Measurements from ENCODE around the gene DCBLD1.
"Not testable (repeated sequence)": the region's sequence is repeated elsewhere in the genome, so short reads cannot be mapped to it uniquely, and the experiment has no call there.

Gene DCBLD1

DNA sequence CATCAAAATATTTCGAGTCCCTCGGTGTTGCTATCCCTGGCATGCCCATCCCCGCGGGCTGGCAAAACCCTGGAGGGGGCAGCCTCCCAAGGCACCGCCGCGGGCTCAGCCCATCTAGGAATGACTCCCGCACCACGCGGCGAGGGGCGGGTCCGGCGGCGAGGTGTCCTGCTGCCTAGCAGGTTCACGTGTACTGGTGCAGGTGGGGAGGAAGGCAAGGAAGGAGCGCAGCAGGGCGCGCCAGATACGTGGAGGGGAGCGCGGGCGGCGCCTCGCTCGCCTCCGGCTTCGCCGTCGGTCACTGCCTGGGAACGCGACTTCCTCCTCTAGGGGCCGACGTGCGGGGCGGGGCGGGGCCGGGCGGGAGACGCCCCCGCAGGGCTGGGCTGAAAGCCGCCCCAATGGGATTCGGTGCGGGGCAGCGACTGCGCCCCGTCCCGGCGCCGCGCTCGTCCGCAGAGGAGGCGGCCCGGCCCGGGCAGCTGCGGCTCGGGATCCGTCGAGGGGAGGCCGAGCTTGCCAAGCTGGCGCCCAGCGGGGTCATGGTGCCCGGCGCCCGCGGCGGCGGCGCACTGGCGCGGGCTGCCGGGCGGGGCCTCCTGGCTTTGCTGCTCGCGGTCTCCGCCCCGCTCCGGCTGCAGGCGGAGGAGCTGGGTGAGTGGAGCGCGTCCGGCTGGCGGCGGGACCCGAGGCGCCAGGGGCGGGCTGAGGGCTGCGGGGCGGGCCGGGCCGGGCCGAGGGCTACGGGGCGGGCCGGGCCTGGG lies at the start of gene DCBLD1:
Gene DCBLD1 (plus strand): TSS at position 435 of the 764 bp plus-strand sequence. CDS start 108 bp downstream, at position 543.
- no peak for FAIRE-seq

DNA sequence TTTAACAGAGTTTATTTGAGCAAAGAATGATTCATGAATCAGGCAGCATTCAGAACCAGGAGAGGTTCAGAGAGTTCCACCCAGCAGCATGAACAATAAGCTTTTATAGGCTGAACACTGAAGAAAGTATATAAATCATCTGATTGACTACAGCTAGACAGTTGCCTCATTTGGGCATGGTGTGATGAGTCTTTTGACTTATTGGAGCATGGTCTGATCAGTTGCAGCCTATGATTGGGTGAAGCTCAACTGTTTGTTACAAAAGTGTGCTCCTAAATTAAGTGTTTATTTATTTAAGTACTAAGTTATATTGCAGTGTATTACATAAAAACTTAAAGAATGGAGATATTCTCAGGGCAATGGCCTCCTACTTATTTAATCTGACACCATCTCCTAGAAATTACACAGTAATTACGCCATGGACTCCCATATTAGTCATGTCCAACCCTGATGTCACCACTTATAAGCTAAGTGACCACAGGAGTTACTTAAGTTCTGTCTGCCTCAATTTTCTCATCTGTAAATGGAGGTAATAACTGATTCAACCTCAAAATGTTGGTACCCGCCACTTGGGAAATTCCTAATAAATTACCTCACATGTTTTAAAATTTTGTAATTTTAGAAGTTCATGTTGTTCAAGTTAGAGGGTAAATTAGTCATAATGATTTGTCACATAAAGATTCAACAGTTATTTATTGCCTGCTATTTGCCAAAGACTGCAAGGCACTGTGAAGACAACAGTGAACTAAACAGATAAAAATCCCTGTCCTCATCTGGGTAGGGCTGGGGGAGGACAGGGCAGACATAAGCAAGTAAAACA lies 41.6 kb upstream of the DCBLD1 start:
- FAIRE-seq = peak; percentile 18

DNA sequence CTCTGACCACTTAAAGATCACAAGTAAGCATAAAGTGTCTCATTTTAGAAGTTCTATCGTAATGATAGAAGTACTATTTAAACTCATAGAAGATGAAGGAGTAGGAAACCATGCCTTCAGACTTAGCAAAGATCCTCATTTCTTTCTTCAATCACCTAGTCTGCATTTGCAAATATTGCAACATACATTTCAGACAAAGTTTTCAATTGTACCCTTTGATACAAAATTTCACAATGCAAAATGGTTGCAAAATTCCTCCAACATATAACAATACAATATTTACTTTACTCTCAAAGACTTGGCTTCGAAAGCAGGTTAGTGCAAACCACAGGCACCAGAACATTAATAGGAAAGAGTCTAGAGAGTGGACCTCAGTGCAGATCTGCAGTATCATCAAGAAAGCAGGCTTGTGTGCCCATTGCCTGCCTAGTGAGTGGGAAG lies 40.6 kb upstream of the DCBLD1 start:
- FAIRE-seq = no peak

DNA sequence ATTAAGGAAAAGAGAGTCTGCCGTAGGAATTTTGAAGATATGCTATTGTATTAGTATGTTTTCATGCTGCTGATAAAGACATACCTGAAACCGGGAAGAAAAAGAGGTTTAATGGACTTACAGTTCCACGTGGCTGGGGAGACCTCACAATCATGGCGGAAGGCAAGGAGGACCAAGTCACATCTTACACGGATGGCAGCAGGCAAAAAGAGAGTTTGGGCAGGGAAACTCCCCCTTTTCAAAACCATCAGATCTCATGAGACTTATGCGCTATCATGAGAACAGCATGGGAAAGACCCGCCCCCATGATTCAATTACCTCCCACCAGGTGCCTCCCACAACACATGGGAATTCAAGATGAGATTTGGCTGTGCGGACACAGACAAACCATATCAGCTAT lies 40.2 kb upstream of the DCBLD1 start:
- not testable (repeated sequence) for FAIRE-seq

DNA sequence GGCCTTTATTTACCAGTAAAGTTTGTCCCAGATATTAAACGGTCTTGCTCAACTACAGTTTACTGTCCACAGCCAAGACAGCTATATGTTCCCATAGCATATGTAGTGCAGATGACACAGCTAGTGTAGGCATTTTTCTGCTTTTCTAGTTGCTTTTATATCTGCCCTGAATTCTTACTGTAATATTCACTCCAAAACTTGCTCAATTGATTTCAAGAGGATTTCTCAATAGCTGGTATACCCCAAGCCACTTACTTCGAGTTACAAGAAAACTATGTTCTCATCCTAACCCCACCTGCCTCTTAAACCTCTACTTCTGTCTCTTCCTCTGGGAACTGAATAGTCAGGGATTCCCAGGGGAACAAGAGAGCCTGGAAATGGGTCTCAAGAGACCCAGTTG lies 37.9 kb upstream of the DCBLD1 start:
- FAIRE-seq = no peak

DNA sequence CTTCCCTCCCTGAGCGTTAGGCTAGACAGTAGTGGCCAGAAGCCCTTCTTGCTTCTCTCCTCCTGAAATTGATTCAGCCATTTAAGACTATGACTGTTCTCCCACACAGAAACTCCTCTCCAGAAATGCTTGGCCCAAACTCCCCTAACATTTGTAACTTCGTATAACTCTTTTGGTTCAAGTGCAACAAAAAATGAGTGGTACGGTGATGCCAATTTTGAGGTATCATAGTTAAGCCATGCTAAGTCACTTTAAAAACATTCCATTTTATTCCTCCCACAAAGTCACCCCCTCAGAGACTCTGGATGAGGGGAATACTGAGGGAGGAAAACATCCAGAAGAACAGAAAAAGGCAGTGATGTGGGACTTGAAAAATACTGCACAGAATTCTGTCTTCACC lies 35.6 kb upstream of the DCBLD1 start:
- FAIRE-seq = no peak

DNA sequence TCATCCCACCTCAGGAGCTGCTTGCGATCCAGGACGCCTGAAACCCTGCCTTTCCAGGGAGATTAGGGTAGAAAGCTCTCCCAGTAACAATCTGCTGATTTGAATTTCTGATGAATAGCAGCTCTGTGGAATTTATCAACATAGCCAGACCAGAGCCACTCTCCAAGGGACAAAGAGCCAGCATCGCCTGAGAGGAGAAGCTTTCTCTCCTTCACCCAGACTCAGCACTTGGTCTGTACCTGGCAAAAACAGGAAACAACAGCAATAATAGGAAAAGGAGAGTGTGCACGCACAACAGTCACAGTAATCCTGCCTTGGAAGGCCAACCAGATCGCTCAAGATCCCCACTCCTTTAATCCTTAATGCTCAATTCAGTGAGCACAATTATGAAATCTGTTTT lies 34.5 kb upstream of the DCBLD1 start:
- FAIRE-seq = no peak

DNA sequence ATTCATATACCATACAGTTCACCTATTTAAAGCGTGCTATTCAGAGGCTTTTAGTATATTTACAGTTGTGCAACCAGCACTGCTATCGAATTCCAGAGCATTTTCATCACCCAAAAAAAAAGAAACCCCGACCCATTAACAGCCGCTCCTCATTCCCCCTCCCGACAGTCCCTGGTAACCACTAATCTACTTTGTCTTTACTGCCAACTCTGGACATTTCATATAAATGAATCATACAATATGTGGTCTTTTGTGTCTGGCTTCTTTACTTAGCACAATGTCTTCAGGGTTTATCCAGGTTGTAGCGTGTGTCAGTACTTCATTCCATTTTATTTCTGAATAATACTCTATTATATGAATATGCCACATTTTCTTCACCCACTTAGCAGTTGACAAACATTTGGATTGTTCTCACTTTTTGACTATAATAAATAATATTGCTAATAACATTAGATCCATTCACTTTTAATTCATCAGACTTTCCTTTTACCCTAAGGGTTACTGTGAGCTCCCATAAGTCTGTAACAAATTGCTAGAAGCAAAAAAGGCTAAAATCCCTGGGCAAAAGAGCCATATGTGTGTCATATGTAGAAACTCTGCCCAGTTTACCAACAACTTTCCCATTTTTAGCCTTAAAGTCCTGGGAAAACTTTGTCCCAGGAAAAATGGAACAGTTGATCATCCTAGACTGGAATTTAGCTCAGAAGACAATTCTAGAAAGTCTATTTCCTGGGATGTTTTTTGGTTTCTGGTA lies 33.6 kb upstream of the DCBLD1 start:
- no peak for FAIRE-seq

DNA sequence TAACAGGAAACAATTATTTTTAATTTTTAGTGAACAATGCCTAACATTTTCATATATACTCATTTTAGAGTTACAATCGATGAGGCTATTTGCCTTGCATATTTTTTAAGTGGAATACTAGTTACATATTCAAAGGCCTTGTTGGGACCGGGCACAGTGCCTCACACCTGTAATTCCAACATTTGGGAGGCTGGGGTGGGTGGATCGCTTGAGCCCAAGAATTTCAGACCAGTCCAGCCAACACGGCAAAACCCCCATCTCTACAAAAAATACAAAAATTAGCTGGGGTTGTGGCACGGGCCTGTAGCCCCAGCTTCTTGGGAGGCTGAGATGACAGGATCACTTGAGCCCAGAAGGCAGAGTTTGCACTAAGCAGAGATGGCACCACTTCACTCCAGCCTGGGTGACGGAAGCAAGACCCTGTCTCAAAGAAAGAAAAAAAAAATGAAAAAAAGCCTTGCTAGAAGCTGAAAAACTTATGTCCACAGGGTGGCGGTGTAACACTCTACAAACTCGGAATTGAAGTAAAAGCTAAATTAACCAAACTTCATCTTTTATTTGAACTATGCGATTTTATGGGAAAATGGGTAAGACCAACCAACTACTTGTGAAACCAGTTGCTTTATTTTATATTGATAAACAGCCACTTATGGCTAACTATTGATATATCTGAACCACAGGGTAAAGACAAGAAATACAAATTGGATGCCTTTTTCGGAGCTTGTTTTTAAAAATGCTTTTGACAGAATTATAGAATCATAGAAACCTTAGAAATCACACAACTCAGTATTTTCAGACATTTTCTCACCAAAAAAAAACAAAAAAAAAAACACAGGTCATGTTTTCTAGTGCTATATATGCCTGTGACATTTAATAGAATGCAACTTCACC lies 32.7 kb upstream of the DCBLD1 start:
- peak; percentile 85 for FAIRE-seq

DNA sequence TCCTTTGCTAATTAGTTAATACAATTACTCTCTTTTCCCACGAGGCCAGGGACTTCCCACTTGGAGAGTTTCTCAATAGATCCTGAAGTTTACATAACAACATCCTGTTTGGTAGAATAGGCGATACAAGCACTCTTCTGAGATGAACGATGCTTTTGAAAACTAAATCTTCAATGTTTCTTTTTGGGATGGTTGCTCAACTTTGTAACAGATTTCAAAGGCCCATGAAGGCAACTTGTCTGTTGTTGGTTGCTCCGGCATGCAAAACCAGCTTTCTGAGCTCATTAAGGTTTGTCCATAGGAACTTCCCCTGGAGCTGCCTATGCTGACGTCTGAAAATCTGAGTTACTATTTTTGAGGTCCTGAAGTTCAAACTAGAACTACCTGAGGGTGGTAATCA lies 30.8 kb upstream of the DCBLD1 start:
- no peak for FAIRE-seq

DNA sequence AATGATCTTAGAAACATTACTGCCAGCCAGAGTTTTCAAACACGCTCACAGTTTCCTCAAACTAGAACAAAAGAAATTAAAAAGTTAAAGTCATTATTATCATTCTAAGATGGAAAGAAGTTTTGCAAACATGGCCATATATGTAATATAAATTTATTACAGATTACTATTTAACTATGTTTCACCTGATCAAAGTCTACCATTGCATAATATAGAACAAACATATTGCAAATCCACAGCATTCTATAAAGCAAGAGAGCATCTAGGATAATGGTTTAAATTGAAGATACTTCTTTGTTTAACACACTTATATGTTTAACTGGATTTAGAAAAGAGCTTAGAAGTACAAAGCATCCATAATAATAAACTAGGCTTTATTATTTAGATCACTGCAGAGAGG lies 26.2 kb upstream of the DCBLD1 start:
- no peak for FAIRE-seq

DNA sequence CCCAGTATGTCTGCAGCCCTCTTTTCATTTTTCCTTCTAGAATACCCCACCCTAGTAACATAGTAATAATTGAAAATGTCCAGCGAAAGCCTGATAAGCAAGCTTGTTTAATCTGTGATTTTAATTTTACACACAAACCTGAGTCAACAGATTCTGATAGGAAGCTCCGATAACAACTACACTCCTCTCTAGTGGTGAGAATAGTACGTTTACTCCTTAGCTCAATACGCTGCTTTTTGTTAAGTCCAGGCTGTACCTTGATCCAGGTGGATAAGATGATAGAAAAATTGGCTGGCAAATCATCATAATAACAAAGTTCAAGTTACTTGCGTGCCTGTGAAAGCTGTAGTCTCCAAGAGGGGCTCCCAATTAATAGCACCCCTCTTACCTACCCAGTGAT lies 25.5 kb upstream of the DCBLD1 start:
- FAIRE-seq = no peak

DNA sequence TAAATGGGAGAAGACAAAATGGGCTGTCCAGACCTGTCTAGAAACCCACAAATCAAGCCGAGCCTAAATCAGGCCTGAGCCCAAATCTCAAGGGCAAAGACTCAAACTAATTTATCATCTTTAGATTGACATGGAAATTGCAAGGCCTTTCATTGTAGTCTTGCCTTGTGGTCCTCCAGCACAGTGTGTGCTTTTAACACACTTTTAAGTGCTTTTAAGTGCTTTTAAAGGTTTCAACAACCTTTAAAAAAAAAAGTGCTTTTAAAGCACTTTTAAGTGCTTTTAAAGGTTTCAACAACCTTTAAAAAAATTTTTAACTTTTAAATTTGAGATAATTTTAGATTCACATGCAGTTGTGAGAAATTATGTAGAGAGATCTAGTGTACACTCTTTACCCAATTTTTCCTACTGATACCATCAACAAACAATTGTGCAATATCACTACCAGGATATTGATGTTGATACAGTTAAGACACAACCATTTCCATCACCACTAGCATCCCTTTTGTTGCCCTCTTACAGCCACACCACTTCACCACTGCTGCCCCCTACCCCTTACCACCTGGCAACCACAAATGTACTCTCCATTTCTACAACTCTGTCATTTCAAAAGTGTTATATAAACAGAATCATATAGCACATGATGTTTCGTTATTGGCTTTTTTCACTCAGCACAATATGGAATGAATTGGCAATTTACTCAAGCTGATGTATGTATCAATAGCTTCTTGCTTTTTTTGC lies 23.1 kb upstream of the DCBLD1 start:
- FAIRE-seq = no peak

DNA sequence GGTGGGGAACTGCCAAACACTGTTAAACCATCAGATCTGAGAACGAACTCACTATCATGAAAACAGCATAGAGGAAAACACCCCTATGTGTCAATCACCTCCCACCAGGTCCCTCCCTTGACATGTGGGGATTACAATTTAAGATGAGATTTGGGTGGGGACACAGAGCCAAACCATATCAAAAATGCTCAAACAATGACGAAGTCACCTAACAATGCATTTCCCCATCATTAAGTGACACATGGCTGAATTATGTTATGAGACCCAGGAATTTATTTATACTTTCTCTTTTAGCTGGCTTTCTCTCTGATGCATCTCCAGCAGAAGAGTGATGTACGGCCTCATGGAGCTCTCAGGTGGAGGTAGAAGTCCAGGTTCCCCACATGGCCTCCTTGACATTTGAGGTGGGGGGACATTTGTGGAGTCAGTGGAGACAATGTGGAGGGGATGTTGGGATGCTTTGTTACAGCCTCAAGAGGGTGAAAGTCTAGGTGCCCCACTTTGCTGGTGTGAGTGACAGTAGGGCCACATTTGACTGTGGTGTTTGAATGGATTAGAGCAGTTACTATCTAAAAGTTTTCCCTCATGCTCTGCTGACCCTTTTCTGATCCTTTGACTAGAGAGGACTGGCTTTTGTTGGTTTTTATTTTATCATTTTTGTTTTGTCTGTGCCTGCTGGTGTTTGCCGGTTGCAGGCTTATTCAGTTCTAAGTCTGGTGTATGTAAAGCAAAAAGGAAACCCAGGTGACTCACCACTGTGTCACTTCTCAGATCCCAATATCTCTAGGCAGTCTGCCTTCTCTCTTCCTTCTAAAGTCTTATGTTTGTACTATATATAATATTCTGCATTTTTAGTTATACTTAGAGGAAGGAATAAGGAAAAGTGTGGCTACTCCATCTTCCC lies 18.5 kb upstream of the DCBLD1 start:
- FAIRE-seq = no peak

DNA sequence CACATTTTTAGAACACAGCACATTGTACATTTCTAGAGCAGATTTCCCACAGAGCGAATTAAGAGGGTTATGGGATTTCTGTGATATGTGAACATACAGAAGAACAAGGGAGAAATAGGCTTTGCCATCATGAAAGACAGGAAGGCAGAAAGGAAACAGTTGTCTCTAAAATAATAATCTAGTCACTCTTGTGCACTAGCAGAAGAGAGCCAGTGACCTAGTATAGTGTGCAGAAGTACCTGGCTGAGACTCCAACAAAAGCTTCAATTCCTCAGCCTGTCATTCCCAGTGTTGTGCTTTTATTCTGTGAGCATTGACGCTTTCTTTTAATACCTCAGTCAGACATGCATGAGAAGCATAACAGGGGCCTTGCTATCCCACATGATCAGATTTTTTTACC lies 17.8 kb upstream of the DCBLD1 start:
- no peak for FAIRE-seq

DNA sequence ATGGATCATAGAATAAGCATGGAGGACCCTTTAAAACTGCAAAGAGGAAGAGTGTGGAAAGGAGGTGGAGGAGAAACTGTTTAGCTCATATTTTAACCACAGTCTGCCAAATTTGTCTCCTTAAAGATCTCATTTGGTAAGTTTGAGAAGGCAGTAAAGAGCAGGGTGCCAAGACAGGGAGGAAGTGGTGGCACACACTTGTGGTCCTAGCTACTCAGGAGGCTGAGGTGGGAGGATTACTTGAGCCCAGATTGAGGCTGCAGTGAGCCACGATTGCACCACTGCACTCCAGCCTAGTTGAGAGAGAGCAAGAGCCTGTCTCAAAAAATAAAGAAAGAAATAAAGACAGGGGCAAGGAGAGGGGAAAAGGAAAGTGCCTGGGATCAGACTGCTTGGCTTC lies 16.8 kb upstream of the DCBLD1 start:
- no peak for FAIRE-seq

DNA sequence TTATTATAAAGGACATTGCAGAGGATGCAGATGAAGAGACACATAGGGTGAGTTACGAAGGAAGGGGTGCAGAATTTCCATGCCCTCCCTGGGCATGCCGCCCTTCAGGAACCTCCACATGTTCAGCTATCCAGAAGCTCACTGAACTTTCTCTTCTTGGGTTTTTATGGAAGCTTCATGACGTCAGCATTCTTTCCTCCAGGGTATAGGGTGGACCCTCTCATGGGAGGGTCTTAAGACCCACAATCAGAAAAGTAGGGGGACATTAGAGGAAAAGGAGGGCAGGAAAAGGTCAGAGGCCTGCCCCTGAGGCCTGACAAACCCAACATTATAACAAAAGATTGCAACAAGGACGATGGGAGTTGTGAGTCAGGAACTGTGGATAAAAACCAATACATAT lies 14.6 kb upstream of the DCBLD1 start:
- no peak for FAIRE-seq

DNA sequence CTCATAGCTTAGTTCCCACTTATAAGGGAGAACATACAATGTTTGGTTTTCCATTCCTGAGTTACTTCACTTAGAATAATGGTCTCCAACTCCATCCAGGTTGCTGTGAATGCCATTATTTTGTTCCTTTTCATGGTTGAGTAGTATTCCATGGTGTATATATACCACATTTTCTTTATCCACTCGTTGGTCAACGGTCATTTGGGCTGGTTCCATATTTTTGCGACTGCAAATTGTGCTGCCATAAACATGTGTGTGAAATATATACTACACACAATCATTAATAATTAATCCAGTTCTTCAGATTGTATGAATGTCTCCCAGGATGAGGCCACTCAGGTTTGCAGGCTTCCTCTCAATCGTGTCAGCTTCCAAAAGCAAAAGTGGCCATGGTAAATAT lies 13.9 kb upstream of the DCBLD1 start:
- not testable (repeated sequence) for FAIRE-seq

DNA sequence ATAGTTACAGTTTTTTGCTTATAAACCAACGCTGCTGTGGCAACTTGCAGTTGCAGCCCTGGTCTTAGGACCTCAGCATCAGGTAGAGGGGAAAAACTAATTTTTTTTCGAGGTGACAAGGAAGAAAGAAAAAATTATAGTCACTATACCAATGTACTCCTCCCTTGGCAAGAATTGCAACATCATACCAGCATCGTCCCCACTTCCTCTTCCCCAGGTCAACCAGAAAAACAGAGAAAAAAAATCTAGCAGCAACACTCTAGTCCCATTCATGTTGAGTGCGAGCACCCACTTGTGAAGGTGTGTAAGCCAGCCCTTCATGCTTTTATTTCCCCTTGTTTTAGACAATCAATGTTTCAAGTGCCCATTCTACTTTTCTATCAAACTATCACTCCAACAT lies 13.1 kb upstream of the DCBLD1 start:
- FAIRE-seq = no peak

DNA sequence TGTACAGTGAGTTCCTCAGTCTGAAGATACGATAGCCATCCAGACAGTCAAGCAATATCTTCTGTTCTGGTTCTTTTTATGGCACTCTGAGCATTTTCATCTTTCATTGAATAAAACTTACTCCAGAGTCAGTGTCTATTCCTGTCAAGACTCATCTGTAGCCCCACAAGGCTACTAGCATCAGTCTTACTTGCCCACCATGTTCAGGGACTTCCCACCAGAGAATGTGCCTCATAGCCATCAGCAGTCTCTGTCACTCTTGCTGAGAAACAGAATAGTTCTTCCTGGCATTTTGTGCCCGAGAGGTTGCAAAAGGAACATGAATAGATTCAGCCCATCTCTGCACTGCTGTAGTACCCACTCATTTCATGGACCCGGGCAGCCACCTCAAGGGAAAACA lies 12.7 kb upstream of the DCBLD1 start:
- FAIRE-seq = no peak

DNA sequence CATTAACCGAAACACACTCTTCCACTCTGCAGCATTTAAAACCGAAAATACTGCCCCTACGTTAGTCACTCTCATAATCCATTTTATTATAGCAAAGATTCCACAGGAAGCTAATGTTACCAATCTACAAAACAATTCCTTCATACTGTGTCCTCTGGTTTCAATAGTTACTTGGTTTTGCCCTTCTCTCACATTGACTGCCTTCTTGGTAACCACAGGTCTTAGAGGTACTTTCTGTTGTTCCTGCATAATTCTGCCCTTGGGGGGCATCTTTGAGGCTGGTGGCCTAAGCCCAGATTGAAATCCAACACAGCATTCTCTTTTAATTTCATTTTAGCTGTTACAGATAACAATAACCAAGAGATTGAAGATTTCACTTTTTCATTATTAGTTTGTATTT lies 9.8 kb upstream of the DCBLD1 start:
- FAIRE-seq = no peak
